ENCODE measurements around the gene PEX13.

The PEX13 gene

DNA sequence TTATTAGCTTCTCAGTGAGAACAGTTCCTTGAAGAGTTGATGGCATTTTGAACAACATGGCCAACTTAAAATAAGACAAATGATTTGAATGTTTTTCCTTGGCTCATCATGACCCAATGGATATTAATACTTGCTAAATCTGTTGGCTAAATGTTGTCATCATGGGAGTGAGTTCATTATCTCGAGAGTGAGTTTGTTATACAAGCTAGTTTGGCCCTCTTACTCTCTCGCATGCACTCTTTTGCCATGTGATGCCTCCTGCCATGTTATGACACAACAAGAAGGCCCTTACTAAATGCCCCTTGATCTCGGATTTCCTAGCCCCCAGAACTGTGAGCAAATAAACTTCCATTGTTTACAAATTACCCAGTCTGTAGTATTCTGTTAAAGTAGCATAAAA lies 25.3 kb downstream of the PEX13 start:
- no peak overlapping the region for H3K4me2 ChIP-seq
- H4K20me1 ChIP-seq (ENCODE audit: insufficient read depth): no peaks in the 10 kb centered on the region
- H3K27ac ChIP-seq: no peak overlapping the region
- H3K9ac ChIP-seq: no peak overlapping the region
- H3K4me3 ChIP-seq (IDR thresholded peaks at IDR 0.05; ENCODE audit: insufficient read depth, low read depth, low read length): no peak overlapping the region
- no peak overlapping the region for H2AFZ ChIP-seq (ENCODE audit: low read depth)
- no peaks in the 10 kb centered on the region for H3K27me3 ChIP-seq (ENCODE audit: insufficient read depth, low read depth)
- H3K4me1 ChIP-seq (ENCODE audit: low read depth, poor library complexity, severe bottlenecking): no peaks in the 10 kb centered on the region
- TF ChIP-seq, protein P1, sequence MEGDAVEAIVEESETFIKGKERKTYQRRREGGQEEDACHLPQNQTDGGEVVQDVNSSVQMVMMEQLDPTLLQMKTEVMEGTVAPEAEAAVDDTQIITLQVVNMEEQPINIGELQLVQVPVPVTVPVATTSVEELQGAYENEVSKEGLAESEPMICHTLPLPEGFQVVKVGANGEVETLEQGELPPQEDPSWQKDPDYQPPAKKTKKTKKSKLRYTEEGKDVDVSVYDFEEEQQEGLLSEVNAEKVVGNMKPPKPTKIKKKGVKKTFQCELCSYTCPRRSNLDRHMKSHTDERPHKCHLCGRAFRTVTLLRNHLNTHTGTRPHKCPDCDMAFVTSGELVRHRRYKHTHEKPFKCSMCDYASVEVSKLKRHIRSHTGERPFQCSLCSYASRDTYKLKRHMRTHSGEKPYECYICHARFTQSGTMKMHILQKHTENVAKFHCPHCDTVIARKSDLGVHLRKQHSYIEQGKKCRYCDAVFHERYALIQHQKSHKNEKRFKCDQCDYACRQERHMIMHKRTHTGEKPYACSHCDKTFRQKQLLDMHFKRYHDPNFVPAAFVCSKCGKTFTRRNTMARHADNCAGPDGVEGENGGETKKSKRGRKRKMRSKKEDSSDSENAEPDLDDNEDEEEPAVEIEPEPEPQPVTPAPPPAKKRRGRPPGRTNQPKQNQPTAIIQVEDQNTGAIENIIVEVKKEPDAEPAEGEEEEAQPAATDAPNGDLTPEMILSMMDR (conservative IDR thresholded peaks at IDR 0.05; ENCODE audit: low read depth, low read length): no peak
- no peaks in the 10 kb centered on the region for H3K36me3 ChIP-seq (ENCODE audit: insufficient read depth)
- H3K79me2 ChIP-seq (ENCODE audit: insufficient read depth, low read depth): no peaks in the 10 kb centered on the region

DNA sequence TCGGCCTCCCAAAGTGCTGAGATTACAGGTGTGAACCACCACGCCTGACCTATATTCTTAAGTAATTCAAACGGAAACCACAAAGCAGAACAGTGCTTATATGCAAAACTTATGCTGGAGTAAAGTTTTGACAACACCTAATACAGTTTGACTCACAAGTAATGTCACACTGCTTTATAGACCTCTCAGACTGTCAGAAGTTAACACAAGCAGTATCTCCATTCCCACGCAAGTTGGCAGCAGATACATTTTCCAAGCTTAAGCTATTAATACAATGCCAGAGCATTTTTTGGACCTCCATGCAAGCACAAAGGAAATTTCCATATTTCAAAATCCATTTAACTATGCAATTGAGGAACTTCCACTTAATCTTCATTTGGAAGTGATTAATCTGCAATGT lies 27.1 kb downstream of the PEX13 start:
- Histone ChIP-seq H3K79me2 (ENCODE audit: insufficient read depth, low read depth) (no peaks in the 10 kb centered on the region), H3K27me3 (ENCODE audit: insufficient read depth, low read depth) (no peaks in the 10 kb centered on the region), H3K4me3 (IDR thresholded peaks at IDR 0.05; ENCODE audit: insufficient read depth, low read depth, low read length) (no peak overlapping the region), H3K9ac (no peak overlapping the region), H4K20me1 (ENCODE audit: insufficient read depth) (no peaks in the 10 kb centered on the region), H2AFZ (ENCODE audit: low read depth) (no peak overlapping the region), H3K36me3 (ENCODE audit: insufficient read depth) (0 out of 2 replicates have a peak, but pooled peaks cover 5% of the 10 kb centered on the region), H3K4me2 (no peak overlapping the region), H3K27ac (no peak overlapping the region), H3K4me1 (ENCODE audit: low read depth, poor library complexity, severe bottlenecking) (no peaks in the 10 kb centered on the region)
- TF ChIP-seq, protein P1 (conservative IDR thresholded peaks at IDR 0.05; ENCODE audit: low read depth, low read length): no peak

DNA sequence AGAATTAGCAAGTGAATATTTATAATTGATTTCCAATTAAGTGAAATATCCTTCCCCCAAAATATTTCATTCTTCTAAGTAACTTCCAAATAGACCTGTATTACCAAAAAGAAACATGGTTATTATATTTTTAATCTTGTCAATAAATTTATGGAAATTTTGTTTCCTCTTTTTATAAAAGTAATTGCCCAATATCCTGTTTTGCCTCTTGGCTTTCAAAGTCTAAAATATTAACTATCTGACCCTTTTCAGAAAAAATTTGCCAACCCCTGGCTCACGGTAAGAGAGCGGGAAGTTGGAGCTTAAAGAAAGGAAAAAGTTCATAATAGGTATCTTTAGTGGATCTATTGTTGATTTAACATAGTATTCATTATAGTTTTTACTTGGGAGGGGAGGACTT lies 27.7 kb downstream of the PEX13 start:
- Histone ChIP-seq H3K27ac (no peak overlapping the region), H3K79me2 (ENCODE audit: insufficient read depth, low read depth) (no peaks in the 10 kb centered on the region), H3K9ac (no peak overlapping the region), H3K36me3 (ENCODE audit: insufficient read depth) (peaks cover 5% of the 10 kb centered on the region; the same call in 1 of the 2 replicates), H3K4me3 (IDR thresholded peaks at IDR 0.05; ENCODE audit: insufficient read depth, low read depth, low read length) (no peak overlapping the region), H2AFZ (ENCODE audit: low read depth) (no peak overlapping the region), H3K4me2 (no peak overlapping the region), H3K27me3 (ENCODE audit: insufficient read depth, low read depth) (no peaks in the 10 kb centered on the region), H4K20me1 (ENCODE audit: insufficient read depth) (no peaks in the 10 kb centered on the region), H3K4me1 (ENCODE audit: low read depth, poor library complexity, severe bottlenecking) (no peaks in the 10 kb centered on the region)
- TF ChIP-seq, protein P1 (conservative IDR thresholded peaks at IDR 0.05; ENCODE audit: low read depth, low read length): no peak

DNA sequence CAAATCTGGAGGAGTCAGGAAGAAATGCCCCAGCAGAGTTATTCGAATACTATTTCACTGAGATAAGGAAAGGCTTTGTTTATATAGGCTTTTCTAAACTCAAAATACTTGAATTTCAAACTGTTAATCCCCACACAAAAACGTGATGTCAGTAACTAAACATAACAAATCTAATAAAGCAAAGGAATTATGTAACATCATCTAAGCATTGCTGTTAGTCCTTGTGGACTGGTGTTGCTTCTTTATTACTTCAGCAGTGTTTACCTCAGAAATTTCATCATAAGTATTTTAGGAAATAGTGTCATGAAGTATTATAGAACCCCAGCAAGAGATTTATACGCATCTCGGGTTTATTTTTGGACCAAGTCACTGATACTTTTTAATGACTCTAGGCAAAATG lies 28.5 kb downstream of the PEX13 start:
- no peak overlapping the region for H3K4me3 ChIP-seq (IDR thresholded peaks at IDR 0.05; ENCODE audit: insufficient read depth, low read depth, low read length)
- H3K36me3 ChIP-seq (ENCODE audit: insufficient read depth): peaks cover 5% of the 10 kb centered on the region; the same call in 1 of the 2 replicates
- H4K20me1 ChIP-seq (ENCODE audit: insufficient read depth): no peaks in the 10 kb centered on the region
- TF ChIP-seq, protein P1 (conservative IDR thresholded peaks at IDR 0.05; ENCODE audit: low read depth, low read length): no peak
- no peak overlapping the region for H3K27ac ChIP-seq
- H3K79me2 ChIP-seq (ENCODE audit: insufficient read depth, low read depth): no peaks in the 10 kb centered on the region
- H3K9ac ChIP-seq: no peak overlapping the region
- H3K27me3 ChIP-seq (ENCODE audit: insufficient read depth, low read depth): no peaks in the 10 kb centered on the region
- H3K4me2 ChIP-seq: no peak overlapping the region
- no peak overlapping the region for H2AFZ ChIP-seq (ENCODE audit: low read depth)
- H3K4me1 ChIP-seq (ENCODE audit: low read depth, poor library complexity, severe bottlenecking): no peaks in the 10 kb centered on the region
